ENCODE measurements around the gene AFAP1L2.

AFAP1L2 gene

GRCh38 chr10:114332301-114333192 is 71.8 kb downstream of the AFAP1L2 start:
- Histone ChIP-seq H3K4me1 (ENCODE audit: control insufficient read depth, low read length) (no peaks in the 10 kb centered on the region), H3K9me2 (replicated peaks; ENCODE audit: control insufficient read depth, low read length) (no peaks in the 10 kb centered on the region), H3K27ac (ENCODE audit: low read depth, low read length) (no peak overlapping the region), H3F3A (ENCODE audit: control insufficient read depth, insufficient read depth) (no peaks in the 10 kb centered on the region), H3K27me3 (ENCODE audit: control insufficient read depth, low read length) (no peaks in the 10 kb centered on the region), H3K9me3 (ENCODE audit: control insufficient read depth, insufficient read depth, low read length) (no peaks in the 10 kb centered on the region), H3K4me3 (ENCODE audit: low read length) (no peak overlapping the region), H3K36me3 (ENCODE audit: control insufficient read depth, low read length) (no peaks in the 10 kb centered on the region), H4K20me1 (ENCODE audit: control insufficient read depth, insufficient read depth, low read depth, low read length) (no peaks in the 10 kb centered on the region), H3K79me2 (ENCODE audit: control insufficient read depth, low read length) (no peaks in the 10 kb centered on the region), H3K4me2 (ENCODE audit: low read length) (no peak overlapping the region)
- TF ChIP-seq EZH2phosphoT487 (IDR thresholded peaks at IDR 0.05; ENCODE audit: borderline replicate concordance, low read length), result no peak
- no peak for TF ChIP-seq CTCF (IDR thresholded peaks at IDR 0.05; ENCODE audit: low read depth, low read length, poor library complexity, severe bottlenecking)

- no peaks in the 10 kb centered on the region for H3K9me3 ChIP-seq (ENCODE audit: control insufficient read depth, insufficient read depth, low read length)
- H3K79me2 ChIP-seq (ENCODE audit: control insufficient read depth, low read length), result no peaks in the 10 kb centered on the region
- H3K27ac ChIP-seq (ENCODE audit: low read depth, low read length), result no peak overlapping the region
- no peak overlapping the region for H3K4me3 ChIP-seq (ENCODE audit: low read length)
- H4K20me1 ChIP-seq (ENCODE audit: control insufficient read depth, insufficient read depth, low read depth, low read length), result no peaks in the 10 kb centered on the region
- no peaks in the 10 kb centered on the region for H3K36me3 ChIP-seq (ENCODE audit: control insufficient read depth, low read length)
- H3K4me2 ChIP-seq (ENCODE audit: low read length), result no peak overlapping the region
- H3K27me3 ChIP-seq (ENCODE audit: control insufficient read depth, low read length), result 0 out of 2 replicates have a peak, but pooled peaks cover 4% of the 10 kb centered on the region
- TF ChIP-seq EZH2phosphoT487 (IDR thresholded peaks at IDR 0.05; ENCODE audit: borderline replicate concordance, low read length) (no peak), CTCF (IDR thresholded peaks at IDR 0.05; ENCODE audit: low read depth, low read length, poor library complexity, severe bottlenecking) (no peak)
- no peaks in the 10 kb centered on the region for H3K9me2 ChIP-seq (replicated peaks; ENCODE audit: control insufficient read depth, low read length)
- H3K4me1 ChIP-seq (ENCODE audit: control insufficient read depth, low read length), result no peaks in the 10 kb centered on the region
- no peaks in the 10 kb centered on the region for H3F3A ChIP-seq (ENCODE audit: control insufficient read depth, insufficient read depth)
Measured at GRCh38 chr10:114329634-114330365, 74.5 kb downstream of the AFAP1L2 start.

- no peaks in the 10 kb centered on the region for H3K36me3 ChIP-seq (ENCODE audit: control insufficient read depth, low read length)
- no peaks in the 10 kb centered on the region for H3K4me1 ChIP-seq (ENCODE audit: control insufficient read depth, low read length)
- H3K79me2 ChIP-seq (ENCODE audit: control insufficient read depth, low read length), result no peaks in the 10 kb centered on the region
- H3K27ac ChIP-seq (ENCODE audit: low read depth, low read length), result no peak overlapping the region
- TF ChIP-seq CTCF (IDR thresholded peaks at IDR 0.05; ENCODE audit: low read depth, low read length, poor library complexity, severe bottlenecking), result no peak
- TF ChIP-seq EZH2phosphoT487 (IDR thresholded peaks at IDR 0.05; ENCODE audit: borderline replicate concordance, low read length), result no peak
- no peaks in the 10 kb centered on the region for H4K20me1 ChIP-seq (ENCODE audit: control insufficient read depth, insufficient read depth, low read depth, low read length)
- H3K9me2 ChIP-seq (replicated peaks; ENCODE audit: control insufficient read depth, low read length), result no peaks in the 10 kb centered on the region
- H3F3A ChIP-seq (ENCODE audit: control insufficient read depth, insufficient read depth), result no peaks in the 10 kb centered on the region
- H3K4me2 ChIP-seq (ENCODE audit: low read length), result no peak overlapping the region
- H3K27me3 ChIP-seq (ENCODE audit: control insufficient read depth, low read length), result 0 out of 2 replicates have a peak, but pooled peaks cover 6% of the 10 kb centered on the region
- H3K4me3 ChIP-seq (ENCODE audit: low read length), result no peak overlapping the region
- no peaks in the 10 kb centered on the region for H3K9me3 ChIP-seq (ENCODE audit: control insufficient read depth, insufficient read depth, low read length)
Measured at GRCh38 chr10:114328874-114329273, 75.4 kb downstream of the AFAP1L2 start.
